CD8-positive, alpha-beta memory T cell (primary cell): Measurements from ENCODE around the gene DEFB132. TPM values are rescaled to one million over a fixed set of nuclear protein-coding genes. Genes with fewer than 3 reads are reported as not detected.
"Not testable (repeated sequence)": the region's sequence is repeated elsewhere in the genome, so short reads cannot be mapped to it uniquely, and the experiment has no call there.

Source experiments
- CTCF ChIA-PET: fragments of 350-600 bp; sonication (Branson Sonifier 250); formaldehyde crosslinking; loops from one replicate; lab custom pipeline; 2021; ENCODE audit warnings: antibody characterized with exemption; lab: Charles Lee
- POLR2A ChIA-PET: fragments of 350-600 bp; sonication (Branson Sonifier 250); formaldehyde crosslinking; loops from one replicate; lab custom pipeline; 2021; ENCODE audit warnings: antibody characterized with exemption; lab: Charles Lee
- DNase-seq, 5 donors: peaks; one replicate each; pipeline versions ENCODE4 v3.0.0 to v3.0.0-alpha.2; 2020 to 2022; ENCODE audit warnings: mixed read lengths in 1 of 5
- H3K27ac ChIP-seq: one replicate; pipeline ENCODE4 v1.7.0; 2013; ENCODE audit warnings: low read depth, mild to moderate bottlenecking, low read length, moderate library complexity
- H3K27me3 ChIP-seq: 2 replicates; pipeline ENCODE4 v1.7.0; 2013; ENCODE audit warnings: low read length, mild to moderate bottlenecking; ENCODE audit not compliant: insufficient read depth, poor library complexity, severe bottlenecking
- H3K36me3 ChIP-seq: 2 replicates; pipeline ENCODE4 v1.7.0; 2013; ENCODE audit warnings: mild to moderate bottlenecking, low read length, moderate library complexity; ENCODE audit not compliant: insufficient read depth
- H3K4me1 ChIP-seq: 2 replicates; pipeline ENCODE4 v1.7.0; 2013; ENCODE audit warnings: mild to moderate bottlenecking, low read length, moderate library complexity; ENCODE audit not compliant: insufficient read depth
- H3K4me3 ChIP-seq: 2 replicates; pipeline ENCODE4 v1.7.0; 2013; ENCODE audit warnings: mild to moderate bottlenecking, low read length
- H3K9me3 ChIP-seq: 2 replicates; pipeline ENCODE4 v1.7.0; 2013; ENCODE audit warnings: mild to moderate bottlenecking, low read length
- H3K27ac Mint-ChIP-seq, 8 donors: one replicate each; pipeline ENCODE4 v1.8.0; 2020 to 2021; ENCODE audit warnings: mixed read lengths in 8 of 8, mild to moderate bottlenecking in 6 of 8, inconsistent platforms in 3 of 8, moderate library complexity in 3 of 8
- H3K27me3 Mint-ChIP-seq, 2 donors: one replicate each; pipeline ENCODE4 v1.8.0; 2020 to 2021; ENCODE audit warnings: mixed read lengths in 2 of 2, mild to moderate bottlenecking in 1 of 2, moderate library complexity in 1 of 2
- H3K36me3 Mint-ChIP-seq, 3 donors: one replicate each; pipeline ENCODE4 v1.8.0; 2020 to 2021; ENCODE audit warnings: mixed read lengths in 3 of 3, inconsistent platforms in 1 of 3, mild to moderate bottlenecking in 1 of 3
- H3K4me1 Mint-ChIP-seq, 3 donors: one replicate each; pipeline ENCODE4 v1.8.0; 2020 to 2021; ENCODE audit warnings: mixed read lengths in 3 of 3, inconsistent platforms in 1 of 3, mild to moderate bottlenecking in 1 of 3
- H3K4me3 Mint-ChIP-seq, 7 donors: one replicate each; pipeline ENCODE4 v1.8.0; 2020 to 2021; ENCODE audit warnings: mixed read lengths in 7 of 7, mild to moderate bottlenecking in 6 of 7, moderate library complexity in 4 of 7, inconsistent platforms in 2 of 7
- H3K9me3 Mint-ChIP-seq, 5 donors: one replicate each; pipeline ENCODE4 v1.8.0; 2020 to 2022; ENCODE audit warnings: mixed read lengths in 5 of 5, mild to moderate bottlenecking in 3 of 5, moderate library complexity in 2 of 5, inconsistent platforms in 1 of 5
- polyA plus RNA-seq: library from polyadenylated mRNA; unstranded; fragments of 300-500 nt; fragmentation: Illumina TruSeq; gene quantifications from one replicate; pipeline ENCODE4 v1.2.3, GENCODE V29; 2021
- total RNA-seq, 2 experiments: library from RNA; stranded (reverse); gene quantifications; one replicate each; pipeline ENCODE4 v1.2.3, GENCODE V29; 2021

Gene DEFB132
- total and polyA plus RNA-seq, 3 experiments from 2014 or later: not detected

- Histone ChIP-seq H3K27me3 (no peaks in the 10 kb centered on the region), H3K36me3 (no peaks in the 10 kb centered on the region), H3K4me1 (no peaks in the 10 kb centered on the region), H3K4me3 (no peak overlapping the region), H3K9me3 (no peaks in the 10 kb centered on the region), H3K27ac (no peak overlapping the region)
- ChIA-PET CTCF (no interaction called here), POLR2A (no interaction called here)
- Mint-ChIP-seq H3K27ac (no peak overlapping the region), H3K4me1 (peaks cover 1 to 10% (median 7%) of the 10 kb centered on the region in 3 donors), H3K27me3 (peaks cover 6 to 19% of the 10 kb centered on the region in 2 donors), H3K9me3 (no peaks in the 10 kb centered on the region), H3K36me3 (no peaks in the 10 kb centered on the region), H3K4me3 (no peak overlapping the region)
- DNase-seq: no peak
Measured at GRCh38 chr20:251354-251753, 6.2 kb upstream of the DEFB132 start.

- no peak overlapping the region for H3K27ac Mint-ChIP-seq
- ChIA-PET CTCF (no interaction called here), POLR2A (no interaction called here)
Measured at GRCh38 chr20:252801-253200, 4.7 kb upstream of the DEFB132 start.

GRCh38 chr20:253447-253846 lies 4.1 kb upstream of the DEFB132 start:
- H3K27ac ChIP-seq, POLR2A ChIA-PET, H3K4me1 ChIP-seq, H3K36me3 Mint-ChIP-seq, CTCF ChIA-PET, H3K9me3 Mint-ChIP-seq, DNase-seq, H3K9me3 ChIP-seq, H3K4me3 Mint-ChIP-seq, H3K36me3 ChIP-seq, H3K27me3 ChIP-seq, H3K27ac Mint-ChIP-seq, H3K4me3 ChIP-seq: not testable (repeated sequence)
- H3K4me1 Mint-ChIP-seq: peaks cover 1 to 10% (median 7%) of the 10 kb centered on the region in 3 donors
- peaks cover 6 to 19% of the 10 kb centered on the region in 2 donors for H3K27me3 Mint-ChIP-seq

More at GRCh38 chr20:252801-253200, 4.7 kb upstream of the DEFB132 start:
- H3K9me3 Mint-ChIP-seq: no peaks in the 10 kb centered on the region
- no peak for DNase-seq
- Histone ChIP-seq H3K36me3 (no peaks in the 10 kb centered on the region), H3K4me1 (no peaks in the 10 kb centered on the region), H3K27me3 (no peaks in the 10 kb centered on the region), H3K4me3 (no peak overlapping the region), H3K9me3 (no peaks in the 10 kb centered on the region), H3K27ac (no peak overlapping the region)
- H3K27me3 Mint-ChIP-seq: peaks cover 4 to 19% of the 10 kb centered on the region in 2 donors
- no peak overlapping the region for H3K4me3 Mint-ChIP-seq
- peaks cover 1 to 10% (median 7%) of the 10 kb centered on the region in 3 donors for H3K4me1 Mint-ChIP-seq
- no peaks in the 10 kb centered on the region for H3K36me3 Mint-ChIP-seq

GRCh38 chr20:258269-258858 lies 840 bp downstream of the DEFB132 start:
- H3K36me3 ChIP-seq: no peaks in the 10 kb centered on the region
- H3K27me3 Mint-ChIP-seq: peaks cover 8 to 15% of the 10 kb centered on the region in 2 donors
- H3K27me3 ChIP-seq: no peaks in the 10 kb centered on the region
- peak overlapping the region in 2 of 8 donors; percentile 22 to 42 for H3K27ac Mint-ChIP-seq
- no peaks in the 10 kb centered on the region for H3K4me1 ChIP-seq
- no peaks in the 10 kb centered on the region for H3K36me3 Mint-ChIP-seq
- H3K9me3 Mint-ChIP-seq: no peaks in the 10 kb centered on the region
- H3K4me3 Mint-ChIP-seq: no peak overlapping the region
- ChIA-PET POLR2A (no interaction called here), CTCF (interaction anchor here (0.9 to 2.6 kb wide), 4 partner anchors 8 to 72 kb away, joined by 3 to 16 read pairs (median 6); no protein-coding TSS in a partner anchor)
- H3K4me1 Mint-ChIP-seq: peaks cover 0 to 3% (median 0%) of the 10 kb centered on the region in 3 donors
- no peak for DNase-seq
- no peaks in the 10 kb centered on the region for H3K9me3 ChIP-seq
- H3K4me3 ChIP-seq: no peak overlapping the region
- no peak overlapping the region for H3K27ac ChIP-seq

- no peak for DNase-seq
- H3K4me1 Mint-ChIP-seq: peaks cover 0 to 3% (median 0%) of the 10 kb centered on the region in 3 donors
- no peaks in the 10 kb centered on the region for H3K36me3 ChIP-seq
Measured at GRCh38 chr20:258963-259362, 1.4 kb downstream of the DEFB132 start.

GRCh38 chr20:259981-260380 lies 2.5 kb downstream of the DEFB132 start:
- ChIA-PET POLR2A (no interaction called here), CTCF (no interaction called here)
- no peaks in the 10 kb centered on the region for H3K36me3 ChIP-seq
- no peak overlapping the region for H3K27ac ChIP-seq
- no peaks in the 10 kb centered on the region for H3K4me1 ChIP-seq
- H3K4me1 Mint-ChIP-seq: peaks cover 0 to 3% (median 0%) of the 10 kb centered on the region in 3 donors
- no peak overlapping the region for H3K27ac Mint-ChIP-seq
- H3K27me3 Mint-ChIP-seq: peaks cover 4 to 8% of the 10 kb centered on the region in 2 donors
- no peak for DNase-seq
- no peaks in the 10 kb centered on the region for H3K27me3 ChIP-seq
- H3K4me3 ChIP-seq: no peak overlapping the region
- H3K9me3 Mint-ChIP-seq: no peaks in the 10 kb centered on the region
- no peaks in the 10 kb centered on the region for H3K36me3 Mint-ChIP-seq
- no peaks in the 10 kb centered on the region for H3K9me3 ChIP-seq
- H3K4me3 Mint-ChIP-seq: no peak overlapping the region

More at GRCh38 chr20:258963-259362, 1.4 kb downstream of the DEFB132 start:
- H3K4me3 ChIP-seq: no peak overlapping the region
- no peaks in the 10 kb centered on the region for H3K9me3 Mint-ChIP-seq
- H3K27ac ChIP-seq: no peak overlapping the region
- H3K36me3 Mint-ChIP-seq: no peaks in the 10 kb centered on the region
- H3K4me3 Mint-ChIP-seq: no peak overlapping the region
- peaks cover 4 to 13% of the 10 kb centered on the region in 2 donors for H3K27me3 Mint-ChIP-seq
- CTCF ChIA-PET: interaction anchor here (1.5 to 2.6 kb wide), 2 partner anchors 9 to 72 kb away, joined by 4 to 16 read pairs; no protein-coding TSS in a partner anchor
- no peak overlapping the region for H3K27ac Mint-ChIP-seq
- no peaks in the 10 kb centered on the region for H3K27me3 ChIP-seq
- H3K9me3 ChIP-seq: no peaks in the 10 kb centered on the region
- POLR2A ChIA-PET: no interaction called here
- no peaks in the 10 kb centered on the region for H3K4me1 ChIP-seq

GRCh38 chr20:263701-264100 lies 6.2 kb downstream of the DEFB132 start:
- Histone ChIP-seq H3K36me3 (no peaks in the 10 kb centered on the region), H3K4me3 (no peak overlapping the region), H3K27me3 (no peaks in the 10 kb centered on the region), H3K9me3 (no peaks in the 10 kb centered on the region), H3K4me1 (peaks cover 6% of the 10 kb centered on the region), H3K27ac (no peak overlapping the region)
- CTCF ChIA-PET: interaction anchor here (1.1 kb wide), 1 partner anchor 67 kb away, joined by 3 read pairs; no protein-coding TSS in a partner anchor
- H3K27me3 Mint-ChIP-seq: peaks cover 2 to 18% of the 10 kb centered on the region in 2 donors
- peaks cover 0 to 3% (median 0%) of the 10 kb centered on the region in 5 donors for H3K9me3 Mint-ChIP-seq
- H3K4me3 Mint-ChIP-seq: no peak overlapping the region
- POLR2A ChIA-PET: no interaction called here
- H3K4me1 Mint-ChIP-seq: peaks cover 8 to 13% (median 11%) of the 10 kb centered on the region in 3 donors
- H3K36me3 Mint-ChIP-seq: no peaks in the 10 kb centered on the region
- H3K27ac Mint-ChIP-seq: no peak overlapping the region
- DNase-seq: no peak
